HG03045 (cell line): Measurements from ENCODE around the gene CHMP1B.
"Not testable (repeated sequence)": the region's sequence is repeated elsewhere in the genome, so short reads cannot be mapped to it uniquely, and the experiment has no call there.

Source experiments
- ATAC-seq: cut with Tn5 transposase; IDR thresholded peaks from one replicate; pipeline ENCODE4 v1.9.1; 2021; ENCODE audit warnings: mild to moderate bottlenecking, moderate library complexity; ENCODE audit not compliant: unreplicated experiment

The CHMP1B gene

GRCh38 chr18:11839556-11839955 is 11.7 kb upstream of the CHMP1B start:
- no peak for ATAC-seq

GRCh38 chr18:11840493-11840892 is 10.7 kb upstream of the CHMP1B start:
- no peak for ATAC-seq

GRCh38 chr18:11842562-11842961 is 8.7 kb upstream of the CHMP1B start:
- no peak for ATAC-seq

GRCh38 chr18:11844436-11844835 is 6.8 kb upstream of the CHMP1B start:
- no peak for ATAC-seq

GRCh38 chr18:11845654-11846053 is 5.6 kb upstream of the CHMP1B start:
- no peak for ATAC-seq

GRCh38 chr18:11847811-11848210 is 3.4 kb upstream of the CHMP1B start:
- no peak for ATAC-seq

GRCh38 chr18:11849279-11849678 is 1.9 kb upstream of the CHMP1B start:
- ATAC-seq, result no peak

GRCh38 chr18:11849841-11850634 is 1.2 kb upstream of the CHMP1B start:
- no peak for ATAC-seq

GRCh38 chr18:11850821-11851145 is 430 bp upstream of the CHMP1B start:
- peak; percentile 29 for ATAC-seq

- no peak for ATAC-seq
These were observed 659 bp downstream of the CHMP1B start for GRCh38 chr18:11851806-11852337.

- not testable (repeated sequence) for ATAC-seq
These were observed 3.3 kb downstream of the CHMP1B start for GRCh38 chr18:11854554-11854953.

- no peak for ATAC-seq
These were observed 6.1 kb downstream of the CHMP1B start for GRCh38 chr18:11857177-11857887.

- ATAC-seq, result no peak
These were observed 8.1 kb downstream of the CHMP1B start for GRCh38 chr18:11859282-11859830.

- no peak for ATAC-seq
These were observed 8.7 kb downstream of the CHMP1B start for GRCh38 chr18:11859903-11860407.

- ATAC-seq, result no peak
These were observed 9.6 kb downstream of the CHMP1B start for GRCh38 chr18:11860594-11861450.

GRCh38 chr18:11861583-11862288 is 10.5 kb downstream of the CHMP1B start:
- ATAC-seq, result no peak

- no peak for ATAC-seq
These were observed 11.4 kb downstream of the CHMP1B start for GRCh38 chr18:11862468-11863137.

GRCh38 chr18:11864471-11864870 is 13.3 kb downstream of the CHMP1B start:
- no peak for ATAC-seq

GRCh38 chr18:11865071-11865470 is 13.9 kb downstream of the CHMP1B start:
- no peak for ATAC-seq

- no peak for ATAC-seq
These were observed 15.1 kb downstream of the CHMP1B start for GRCh38 chr18:11866329-11866728.
